Endothelial cell of umbilical vein (primary cell): ENCODE results near the gene CLTCL1. TPM values are rescaled to one million over a fixed set of nuclear protein-coding genes. Genes with fewer than 3 reads are reported as not detected.

Experiments used
- BruUV-seq: library from RNA; stranded (reverse); fragments of 400-500 nt; replicated peaks from 2 replicates; lab custom pipeline; 2021; lab: Mats Ljungman, UMichigan
- CTCF ChIA-PET: fragments of 300-600, 350-600 bp; sonication (Branson Sonifier 250); formaldehyde crosslinking; loops from one replicate; lab custom pipeline; 2021; ENCODE audit warnings: antibody characterized with exemption, inconsistent platforms; lab: Charles Lee
- POLR2A ChIA-PET: fragments of 300-600, 350-600 bp; sonication (Branson Sonifier 250); formaldehyde crosslinking; loops from one replicate; lab custom pipeline; 2021; ENCODE audit warnings: antibody characterized with exemption, inconsistent platforms; lab: Charles Lee
- DNase-seq: peaks from one replicate; pipeline ENCODE4 v3.0.0-alpha.2; 2011; ENCODE audit warnings: low read depth, low spot score
- FAIRE-seq: peaks from 2 replicates; lab custom pipeline; 2011; peaks lifted over from hg19 to GRCh38; lab: Jason Lieb, UNC
- H2AFZ ChIP-seq: 2 replicates; pipeline ENCODE4 v1.6.0; 2012; ENCODE audit warnings: low read depth, low read length, control low read depth, inconsistent platforms
- H3K27ac ChIP-seq: 2 replicates; pipeline ENCODE4 v1.5.1; 2011; ENCODE audit warnings: low read depth, mild to moderate bottlenecking, control low read depth, low read length, moderate library complexity; ENCODE audit not compliant: insufficient read depth
- H3K27me3 ChIP-seq, 2 experiments: 2 replicates each; pipeline versions ENCODE4 v1.6.0 to v1.6.1; 2011; ENCODE audit warnings: low read length in 2 of 2, mixed read lengths in 1 of 2; ENCODE audit not compliant: control insufficient read depth in 2 of 2, insufficient read depth in 2 of 2
- H3K36me3 ChIP-seq, 2 experiments: 2 replicates in 1 of 2; 3 replicates in 1 of 2; pipeline ENCODE4 v1.5.1; 2011; ENCODE audit warnings: low read length in 2 of 2, mild to moderate bottlenecking in 1 of 2, moderate library complexity in 1 of 2; ENCODE audit not compliant: control insufficient read depth in 2 of 2, insufficient read depth in 2 of 2; ENCODE audit errors: extremely low read depth in 1 of 2
- H3K4me1 ChIP-seq: 3 replicates; pipeline ENCODE4 v1.5.1; 2011; ENCODE audit warnings: mild to moderate bottlenecking, low read length; ENCODE audit not compliant: control insufficient read depth, insufficient read depth; ENCODE audit errors: extremely low read depth
- H3K4me2 ChIP-seq: 2 replicates; pipeline ENCODE4 v1.6.1; 2011; ENCODE audit warnings: low read length, control low read depth, mixed read lengths; ENCODE audit not compliant: insufficient read depth
- H3K4me3 ChIP-seq, 3 experiments: fragments of 200-600 bp in 1 of 3; sonication (generic), shearing (Covaris generic) in 1 of 3; replicated peaks in 1 of 3; 2 replicates each; pipeline ENCODE4 v1.5.1; 2011 to 2016; ENCODE audit warnings: control low read depth in 3 of 3, low read length in 3 of 3, mild to moderate bottlenecking in 2 of 3, inconsistent platforms in 1 of 3, low read depth in 1 of 3, moderate library complexity in 1 of 3; ENCODE audit not compliant: insufficient read depth in 1 of 3
- H3K79me2 ChIP-seq: 2 replicates; pipeline ENCODE4 v1.6.0; 2012; ENCODE audit warnings: low read length, inconsistent platforms; ENCODE audit not compliant: control insufficient read depth, insufficient read depth
- H3K9ac ChIP-seq: replicated peaks from 2 replicates; pipeline ENCODE3; 2011; ENCODE audit warnings: low read length, control low read depth; ENCODE audit not compliant: insufficient read depth; ENCODE audit errors: extremely low read depth
- H3K9me1 ChIP-seq: replicated peaks from 3 replicates; pipeline ENCODE4 v1.6.0; 2011; ENCODE audit warnings: mild to moderate bottlenecking, low read length; ENCODE audit not compliant: control insufficient read depth, insufficient read depth; ENCODE audit errors: extremely low read depth
- H3K9me3 ChIP-seq: replicated peaks from 2 replicates; pipeline ENCODE4 v1.5.1; 2012; ENCODE audit warnings: low read length, inconsistent platforms; ENCODE audit not compliant: control insufficient read depth, insufficient read depth
- H4K20me1 ChIP-seq: replicated peaks from 2 replicates; pipeline ENCODE3; 2011; ENCODE audit warnings: mild to moderate bottlenecking, low read length; ENCODE audit not compliant: control insufficient read depth, insufficient read depth; ENCODE audit errors: extremely low read depth
- EZH2 ChIP-seq: IDR thresholded peaks from 2 replicates; pipeline ENCODE4 v1.6.1; 2012; ENCODE audit warnings: borderline replicate concordance, low read depth, mild to moderate bottlenecking, moderate library complexity, low read length, inconsistent platforms; ENCODE audit not compliant: severe bottlenecking
- FOS ChIP-seq: IDR thresholded peaks from 2 replicates; pipeline ENCODE4 v1.6.1; 2011; ENCODE audit warnings: mild to moderate bottlenecking, low read length, moderate library complexity, borderline replicate concordance; ENCODE audit not compliant: insufficient read depth
- GATA2 ChIP-seq: IDR thresholded peaks from 2 replicates; pipeline ENCODE4 v1.7.0; 2011; ENCODE audit warnings: low read depth, mild to moderate bottlenecking, moderate library complexity, mixed read lengths, low read length; ENCODE audit not compliant: insufficient read length, insufficient read depth
- JUN ChIP-seq: IDR thresholded peaks from 2 replicates; pipeline ENCODE4 v1.6.1; 2011; ENCODE audit warnings: borderline replicate concordance, low read depth; ENCODE audit not compliant: insufficient read length, insufficient read depth
- MYC ChIP-seq: IDR thresholded peaks from one replicate; pipeline ENCODE4 v1.6.1; 2011; ENCODE audit warnings: mild to moderate bottlenecking, low read depth, low read length
- POLR2A ChIP-seq: IDR thresholded peaks from 2 replicates; pipeline ENCODE4 v1.6.1; 2012; ENCODE audit warnings: low read depth, mild to moderate bottlenecking, control low read depth, low read length
- POLR2AphosphoS5 ChIP-seq: IDR thresholded peaks from 2 replicates; pipeline ENCODE4 v1.6.1; 2012; ENCODE audit warnings: low read depth, mild to moderate bottlenecking, control low read depth, low read length, moderate library complexity; ENCODE audit not compliant: insufficient read depth
- dilution Hi-C: fragments of 300-500 bp; cut with MboI; formaldehyde crosslinking; loops from one replicate; pipeline ENCODE4 v1.15.0; 2019; ENCODE audit warnings: low sequenced_read_pairs; ENCODE audit not compliant: extremely low pct_ligation_motif_present
- intact Hi-C: fragments of 100-400 bp; cut with micrococcal nuclease; formaldehyde crosslinking; loops from one replicate; pipeline ENCODE4 v1.10.0; 2022
- polyA plus RNA-seq, 4 experiments: library from polyadenylated mRNA; depleted of rRNA in 3 of 4; stranded (reverse) in 3 of 4; unstranded in 1 of 4; fragments of >200 nt; gene quantifications; 2 replicates each; pipeline versions ENCODE4 v1.2.1 to v1.2.3, GENCODE V29; 2011 to 2012; ENCODE audit warnings: missing spikeins in 1 of 4
- total RNA-seq: library from RNA; stranded (reverse); gene quantifications from 2 replicates; pipeline ENCODE4 v1.2.3, GENCODE V29; 2021
- TF ChIP-seq, protein P1 (sequence below): IDR thresholded peaks from 2 replicates; pipeline ENCODE4 v1.6.1; 2011; ENCODE audit not compliant: insufficient read depth, insufficient read length

Gene CLTCL1
- total and polyA plus RNA-seq, 2 donors (not counting 3 experiments of a cell fraction or from before 2014, with no cell fraction given), result 5.0 to 6.2 TPM

DNA sequence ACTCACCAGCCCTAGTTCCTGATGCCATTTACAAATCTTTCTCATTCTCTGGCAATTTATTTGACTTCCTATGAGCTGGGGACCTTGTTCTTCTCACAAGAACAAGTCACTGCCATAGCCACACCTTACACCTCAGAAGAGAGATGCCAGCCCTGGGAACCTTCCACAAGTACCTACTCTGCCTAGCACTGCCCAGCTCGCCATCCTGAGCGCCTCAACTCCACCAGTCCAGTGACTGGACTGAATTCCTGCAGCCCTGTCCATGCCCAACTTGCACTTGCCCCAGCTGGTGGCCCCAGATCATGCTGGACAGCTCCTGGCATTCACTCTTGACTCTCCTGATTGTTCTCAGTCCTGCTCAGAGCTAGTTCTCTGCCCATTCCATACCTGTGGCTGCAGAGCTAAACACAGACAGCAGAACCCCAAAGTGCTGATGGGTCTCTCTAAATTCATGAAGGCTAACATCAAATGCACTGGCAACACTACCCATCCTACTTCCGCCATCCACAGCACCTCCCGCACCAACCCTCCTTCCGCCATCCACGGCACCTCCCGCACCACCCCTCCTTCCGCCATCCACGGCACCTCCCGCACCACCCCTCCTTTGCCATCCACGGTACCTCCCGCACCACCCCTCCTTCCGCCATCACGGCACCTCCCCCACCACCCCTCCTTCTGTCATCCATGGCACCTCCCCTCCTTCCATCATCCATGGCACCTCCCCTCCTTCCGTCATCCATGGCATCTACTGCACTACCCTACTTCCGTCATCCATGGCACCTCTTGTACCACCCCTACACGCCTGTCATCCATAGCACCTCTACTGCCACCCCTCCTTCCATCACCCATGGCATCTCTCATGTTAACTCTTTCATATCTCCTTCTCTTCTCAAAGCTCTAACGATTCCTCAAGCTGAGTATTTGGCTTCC, 89.4 kb downstream of the CLTCL1 start:
- dilution Hi-C loops (no loop called here), intact Hi-C loops (no loop called here)
- Histone ChIP-seq H3K4me2 (no peak overlapping the region), H3K4me1 (no peaks in the 10 kb centered on the region), H4K20me1 (no peaks in the 10 kb centered on the region), H3K9me1 (no peaks in the 10 kb centered on the region), H3K27me3 (no peaks in the 10 kb centered on the region), H3K4me3 (no peak overlapping the region), H3K9me3 (no peaks in the 10 kb centered on the region), H2AFZ (no peak overlapping the region), H3K79me2 (no peaks in the 10 kb centered on the region), H3K27ac (no peak overlapping the region), H3K9ac (no peak overlapping the region), H3K36me3 (no peaks in the 10 kb centered on the region)
- DNase-seq, result no peak
- TF ChIP-seq, protein P1, sequence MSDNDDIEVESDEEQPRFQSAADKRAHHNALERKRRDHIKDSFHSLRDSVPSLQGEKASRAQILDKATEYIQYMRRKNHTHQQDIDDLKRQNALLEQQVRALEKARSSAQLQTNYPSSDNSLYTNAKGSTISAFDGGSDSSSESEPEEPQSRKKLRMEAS, result no peak
- TF ChIP-seq EZH2 (no peak), FOS (no peak), JUN (no peak), MYC (no peak), GATA2 (no peak), POLR2A (no peak), POLR2AphosphoS5 (no peak)
- BruUV-seq, result no TSS peak
- FAIRE-seq, result no peak
- POLR2A ChIA-PET, result no interaction called here
- CTCF ChIA-PET, result no interaction called here
